Activated CD4-positive, alpha-beta T cell treated with anti-CD3 and anti-CD28 coated beads for 4 hours (primary cell): Measurements from ENCODE around the gene BBS9.
"Not testable (repeated sequence)": the region's sequence is repeated elsewhere in the genome, so short reads cannot be mapped to it uniquely, and the experiment has no call there.

Source experiments
- DNase-seq, 2 donors: peaks; one replicate each; pipeline ENCODE4 v3.0.0-alpha.2; 2020

Gene BBS9

GRCh38 chr7:33509206-33509605, 379.8 kb downstream of the BBS9 start:
- DNase-seq = no peak

- DNase-seq = no peak
Observed at GRCh38 chr7:33511778-33512177, 382.4 kb downstream of the BBS9 start.

DNA sequence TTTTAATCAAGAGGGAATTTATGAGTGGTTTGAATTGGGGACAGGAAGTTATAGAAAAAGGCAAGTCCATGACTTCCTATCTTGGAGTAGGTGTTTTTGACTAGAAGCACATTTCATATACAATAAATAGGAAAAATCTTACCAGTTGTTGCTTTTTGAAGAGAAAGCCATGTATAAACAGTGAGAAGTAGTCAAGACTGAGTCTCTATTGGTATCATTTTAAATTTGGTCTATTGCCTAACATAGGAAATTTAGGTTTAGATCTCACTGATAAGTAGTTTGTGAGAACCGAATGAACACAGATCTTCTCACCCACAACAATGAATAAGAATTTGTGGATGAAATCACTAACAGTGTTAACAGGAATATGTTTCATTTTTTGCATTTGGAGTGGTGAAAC, 387.2 kb downstream of the BBS9 start:
- DNase-seq = no peak

DNA sequence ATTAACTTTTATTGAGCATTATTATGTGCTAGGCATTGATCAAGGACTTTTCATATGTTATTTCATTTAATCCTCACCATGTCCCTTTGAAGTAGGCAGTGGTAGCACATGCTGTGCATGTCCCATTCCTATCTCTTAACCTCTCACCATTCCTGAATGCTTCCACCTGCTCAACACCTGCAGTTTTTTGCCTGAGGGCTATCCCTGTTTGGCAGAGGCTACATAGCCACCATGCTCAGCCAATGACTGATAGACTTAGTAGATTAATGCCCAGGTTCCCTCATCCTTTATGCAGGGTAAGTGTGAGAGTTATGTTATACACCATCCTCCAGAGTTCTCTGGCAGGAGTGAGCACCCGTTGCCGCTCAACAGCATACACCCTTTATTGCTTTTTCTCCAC, 387.8 kb downstream of the BBS9 start:
- DNase-seq = no peak

GRCh38 chr7:33527008-33527407, 397.6 kb downstream of the BBS9 start:
- not testable (repeated sequence) for DNase-seq

DNA sequence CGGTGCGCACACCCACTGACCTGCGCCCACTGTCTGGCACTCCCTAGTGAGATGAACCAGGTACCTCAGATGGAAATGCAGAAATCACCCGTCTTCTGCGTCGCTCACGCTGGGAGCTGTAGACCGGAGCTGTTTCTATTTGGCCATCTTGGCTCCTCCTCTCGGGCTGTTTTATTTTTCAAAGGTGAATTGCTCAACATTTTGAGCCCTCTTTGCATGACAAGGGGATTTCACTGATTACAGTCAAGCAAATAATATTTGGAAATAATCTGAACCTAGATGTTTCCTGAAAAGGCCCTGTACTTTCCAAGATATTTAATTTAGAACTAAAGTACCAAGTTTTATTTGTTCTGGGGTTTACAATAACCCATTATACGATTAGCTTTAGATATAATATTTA, 398.2 kb downstream of the BBS9 start:
- DNase-seq = not testable (repeated sequence)

GRCh38 chr7:33529070-33529469, 399.7 kb downstream of the BBS9 start:
- no peak for DNase-seq

DNA sequence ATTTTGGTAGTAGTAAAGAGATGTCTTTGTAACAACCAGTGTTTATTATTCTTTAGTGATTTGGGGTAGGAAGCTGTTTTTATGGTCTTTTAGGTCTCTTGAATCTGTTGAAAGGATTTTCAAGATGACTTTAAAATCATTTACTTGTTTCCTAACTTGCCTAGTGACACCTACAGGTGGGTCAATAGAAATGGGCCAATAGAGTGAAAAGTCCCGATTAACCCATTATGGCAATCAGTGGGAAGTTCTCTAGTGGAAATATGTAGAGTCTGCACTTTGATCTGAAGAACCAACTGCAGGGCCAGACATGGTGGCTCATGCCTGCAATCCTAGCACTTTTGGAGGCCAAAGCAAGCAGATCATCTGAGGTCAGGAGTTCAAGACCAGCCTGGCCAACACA, 401.3 kb downstream of the BBS9 start:
- no peak for DNase-seq

GRCh38 chr7:33531888-33532287, 402.5 kb downstream of the BBS9 start:
- DNase-seq = no peak

- no peak for DNase-seq
Observed at GRCh38 chr7:33534833-33535232, 405.5 kb downstream of the BBS9 start.

DNA sequence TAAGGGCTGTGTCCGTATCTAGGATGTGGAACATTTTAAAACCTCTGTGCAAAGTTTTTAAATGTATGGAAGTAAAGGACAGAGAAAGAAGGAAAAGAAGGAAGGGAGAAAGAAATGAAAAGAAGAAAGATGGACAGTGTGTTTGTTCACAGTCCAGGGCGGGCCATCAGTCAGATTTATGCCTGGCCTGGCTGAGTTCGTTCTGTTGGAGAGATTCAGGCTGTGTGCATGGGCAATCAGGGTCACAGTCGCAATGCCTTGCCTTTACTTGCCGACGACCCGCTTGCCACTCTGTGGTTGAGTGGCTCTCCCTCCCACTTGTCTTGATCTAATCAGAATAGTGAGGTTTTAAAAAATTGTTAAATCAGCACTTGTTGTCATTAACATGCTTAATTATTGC, 406.6 kb downstream of the BBS9 start:
- no peak for DNase-seq

DNA sequence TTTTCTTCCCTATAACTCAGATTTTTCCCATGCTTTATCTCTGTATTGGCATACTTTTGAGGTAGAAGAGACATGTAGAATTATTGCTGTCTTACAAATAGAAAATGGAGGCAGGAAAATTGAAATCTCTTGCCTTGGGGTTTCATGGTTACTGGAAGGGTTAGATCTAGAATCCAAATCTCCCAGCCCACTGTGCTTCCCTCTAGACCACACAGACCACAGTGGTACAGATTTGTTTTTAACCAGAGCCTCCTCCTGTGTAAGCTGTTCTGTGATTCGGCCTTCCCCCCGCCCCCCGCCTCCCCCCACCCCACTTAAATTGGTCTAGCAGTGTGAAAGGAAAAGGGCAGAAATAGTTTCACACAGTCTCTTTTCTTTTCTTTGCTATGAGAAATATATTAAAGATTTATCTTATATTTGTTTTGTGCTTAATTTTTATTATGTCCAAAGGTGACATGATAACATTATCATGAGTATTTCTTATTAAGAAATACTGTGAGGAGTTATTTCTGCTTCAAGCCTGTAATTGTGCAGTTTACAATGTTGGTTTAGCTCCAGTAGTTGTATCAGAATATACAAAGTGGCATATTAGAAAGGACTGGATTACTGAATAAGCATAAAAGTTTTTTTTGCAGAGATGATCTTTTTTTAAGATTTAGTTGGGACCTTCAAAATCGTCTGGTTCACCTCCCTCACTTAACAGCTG, 407.2 kb downstream of the BBS9 start:
- DNase-seq = no peak

DNA sequence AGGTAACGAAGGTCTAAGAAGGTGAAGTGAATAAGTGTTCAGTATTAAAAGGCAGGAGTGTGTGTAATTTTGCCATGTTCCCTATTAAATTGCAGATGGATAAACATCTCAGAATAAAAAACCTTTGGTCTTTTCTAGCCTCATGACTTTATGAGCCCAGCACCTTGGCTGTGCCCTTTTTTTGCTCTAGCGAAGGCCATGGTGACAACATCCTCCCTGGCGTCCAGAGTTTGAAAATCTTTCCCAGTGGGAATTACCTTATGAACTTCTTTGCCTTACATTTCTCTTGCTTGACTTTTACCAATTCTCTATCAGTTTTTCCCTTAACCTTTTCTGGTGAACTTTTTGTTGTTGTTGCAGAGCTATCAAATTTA, 407.7 kb downstream of the BBS9 start:
- DNase-seq = no peak

DNA sequence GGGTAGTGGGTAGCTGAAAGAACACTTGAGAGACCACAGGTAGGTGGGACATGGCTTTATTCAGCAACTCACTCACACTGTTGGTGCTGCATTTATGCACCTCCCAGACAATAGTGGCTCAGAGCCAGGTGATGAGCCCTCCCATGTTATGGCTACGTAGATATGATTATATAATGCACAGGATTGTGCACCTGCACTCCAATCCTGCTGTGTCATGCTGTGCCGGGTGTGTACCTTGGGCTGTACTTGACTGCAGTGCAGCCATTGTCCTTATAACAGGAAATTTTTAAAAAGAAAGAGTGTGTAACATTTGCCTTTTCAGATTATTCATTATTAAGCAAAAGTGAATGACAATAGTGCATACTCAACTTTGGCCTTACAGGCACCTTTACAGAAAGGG, 409.8 kb downstream of the BBS9 start:
- DNase-seq = no peak

DNA sequence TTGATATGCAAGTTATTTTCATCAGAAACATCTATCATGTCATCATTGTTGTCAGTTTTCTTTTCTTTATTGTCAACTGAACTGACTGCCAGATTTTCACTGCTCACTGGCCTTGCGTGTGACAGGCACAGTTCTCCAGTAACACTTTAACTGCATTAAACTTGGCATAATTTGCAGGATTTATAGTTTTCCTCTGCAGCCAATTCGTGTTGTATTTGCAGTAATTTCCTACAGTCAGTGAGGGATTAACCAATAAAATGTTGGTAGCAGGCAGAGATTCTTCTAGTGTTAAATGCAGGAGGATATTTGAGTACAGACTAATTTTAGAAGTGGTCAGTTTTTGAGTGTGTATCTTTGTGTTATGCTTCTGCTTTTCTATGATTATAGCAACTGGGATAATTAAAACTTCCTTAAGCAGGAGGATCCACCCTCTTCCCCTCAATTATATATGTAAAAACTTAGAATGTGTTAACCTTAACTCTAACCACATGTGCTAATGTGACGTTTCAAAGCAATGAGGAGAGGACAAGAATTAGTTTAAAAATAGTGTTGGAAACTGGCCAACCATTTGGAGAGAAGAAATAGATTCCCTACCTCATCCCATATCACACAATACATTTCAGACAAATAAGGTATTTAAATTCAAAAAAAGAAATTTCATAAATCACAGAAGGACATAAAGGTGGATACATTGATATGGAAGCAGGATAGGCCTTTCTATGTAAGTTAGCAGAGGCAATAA, 410.5 kb downstream of the BBS9 start:
- DNase-seq = no peak

DNA sequence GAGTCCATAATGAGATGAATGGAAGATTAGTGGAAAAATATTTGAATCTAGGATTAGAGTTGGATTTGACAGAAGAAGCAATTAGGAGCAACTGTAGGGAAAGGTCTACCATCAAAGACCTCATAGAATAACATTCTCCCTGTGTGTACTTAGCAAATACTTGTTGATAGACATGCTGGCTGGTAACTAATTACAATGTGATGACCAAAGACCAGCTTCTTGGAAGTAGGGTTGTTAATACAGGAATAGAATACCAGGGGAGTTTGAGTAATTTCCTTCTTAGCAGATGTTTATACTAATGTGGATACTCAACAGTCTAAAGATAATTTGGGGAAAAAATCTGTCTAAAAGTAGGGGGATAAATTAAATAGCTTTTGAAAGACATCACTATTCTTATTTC, 418.5 kb downstream of the BBS9 start:
- no peak for DNase-seq

DNA sequence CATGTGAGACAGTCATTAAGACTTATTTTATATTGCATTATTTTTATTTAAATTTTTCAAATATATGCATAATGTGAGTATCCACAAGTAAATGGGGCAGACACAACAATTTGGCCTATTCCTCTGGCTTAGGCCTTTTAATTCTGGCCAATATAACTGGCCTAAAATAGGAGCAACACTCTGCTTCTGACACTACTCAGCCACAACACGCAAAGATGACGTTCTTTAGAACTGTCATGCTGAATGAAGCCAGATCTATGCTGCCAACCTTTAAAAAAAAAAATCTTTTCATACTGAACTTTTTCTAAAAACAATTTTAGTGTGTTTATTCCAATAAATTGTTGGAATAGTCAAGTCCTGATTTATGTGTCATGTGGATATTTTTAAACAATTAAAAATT, 421.0 kb downstream of the BBS9 start:
- DNase-seq = no peak

GRCh38 chr7:33550979-33551378, 421.6 kb downstream of the BBS9 start:
- DNase-seq = no peak

DNA sequence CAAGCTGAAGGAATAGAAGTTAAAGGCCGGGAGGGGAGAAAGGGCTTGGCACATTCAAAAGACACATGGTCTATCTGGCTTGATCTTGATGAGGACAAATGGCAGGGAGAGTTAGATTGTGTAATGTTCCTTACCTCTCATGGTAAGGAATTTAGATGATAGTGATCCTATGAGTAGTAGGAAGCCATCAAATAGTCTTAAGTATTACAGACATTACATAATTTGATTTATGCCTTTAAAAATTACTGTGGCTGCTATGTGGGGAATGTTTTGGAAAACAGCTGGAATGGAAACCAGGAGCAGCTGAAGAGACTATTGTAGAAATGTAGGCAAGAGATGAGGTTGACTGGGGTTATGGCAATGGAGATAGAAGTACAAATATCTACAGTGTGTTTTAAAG, 424.7 kb downstream of the BBS9 start:
- DNase-seq = no peak

- no peak for DNase-seq
Observed at GRCh38 chr7:33554576-33554975, 425.2 kb downstream of the BBS9 start.

- no peak for DNase-seq
Observed at GRCh38 chr7:33556472-33556871, 427.1 kb downstream of the BBS9 start.

GRCh38 chr7:33558549-33559323, 429.4 kb downstream of the BBS9 start:
- DNase-seq = no peak

- DNase-seq = no peak
Observed at GRCh38 chr7:33559324-33559710, 430.0 kb downstream of the BBS9 start.

GRCh38 chr7:33562996-33563395, 433.6 kb downstream of the BBS9 start:
- DNase-seq = no peak
